NCI-H510A treated with DMSO at 0.1 percent for 48 hours (cell line): Measurements from ENCODE around the gene DMD.

ENCODE experiments used
- DNase-seq: peaks from one replicate; lab custom pipeline; 2025; lab: John Stamatoyannopoulos, UW

DMD gene

DNA sequence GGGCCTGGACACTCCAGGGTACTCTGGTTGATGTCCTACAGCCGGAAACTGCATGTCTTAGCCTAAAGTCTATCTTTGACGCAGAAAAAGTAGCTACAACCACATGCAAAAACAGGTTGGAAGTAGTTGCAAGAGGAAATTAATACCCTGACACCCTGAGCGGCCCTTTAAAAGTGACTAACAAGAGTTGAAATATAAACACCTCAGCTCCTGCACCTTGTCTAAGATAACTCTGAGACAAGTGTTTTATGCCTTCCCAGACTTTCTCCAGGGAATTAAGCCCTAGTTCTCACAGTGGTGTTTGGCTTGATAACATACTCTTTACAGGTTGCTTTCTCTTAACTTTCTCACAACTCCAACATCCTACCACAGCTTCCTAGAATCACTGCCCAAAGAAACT lies 943.1 kb downstream of the DMD start:
- no peak for DNase-seq

GRCh38 chrX:32267796-32268195 lies 943.6 kb downstream of the DMD start:
- DNase-seq, result no peak

GRCh38 chrX:32246675-32247074 lies 964.7 kb downstream of the DMD start:
- peak; percentile 1 for DNase-seq

GRCh38 chrX:32195611-32196010 lies 1015.7 kb downstream of the DMD start:
- DNase-seq, result no peak

GRCh38 chrX:32191316-32191715 lies 1020.0 kb downstream of the DMD start:
- DNase-seq, result no peak

GRCh38 chrX:32185160-32185559 lies 1026.2 kb downstream of the DMD start:
- DNase-seq, result no peak

DNA sequence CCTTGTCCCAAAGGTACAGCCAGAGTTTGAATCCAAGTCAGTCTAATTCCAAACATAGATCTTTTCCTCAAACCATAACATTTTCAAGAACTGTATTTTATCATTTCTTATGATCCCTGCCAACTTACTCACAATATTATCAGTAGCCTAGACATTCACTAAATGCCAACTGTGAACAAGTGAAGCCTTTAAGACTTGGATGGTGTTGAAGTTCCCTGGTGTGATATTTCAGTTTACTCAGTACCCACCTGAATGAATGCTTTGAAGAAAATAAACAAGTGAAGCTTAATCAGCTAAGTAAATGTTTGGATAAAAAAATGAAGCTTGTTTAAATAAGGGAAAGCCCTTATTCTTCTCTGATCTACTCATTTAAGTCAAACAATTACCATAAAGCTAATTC lies 1028.3 kb downstream of the DMD start:
- peak; percentile 7 for DNase-seq

DNA sequence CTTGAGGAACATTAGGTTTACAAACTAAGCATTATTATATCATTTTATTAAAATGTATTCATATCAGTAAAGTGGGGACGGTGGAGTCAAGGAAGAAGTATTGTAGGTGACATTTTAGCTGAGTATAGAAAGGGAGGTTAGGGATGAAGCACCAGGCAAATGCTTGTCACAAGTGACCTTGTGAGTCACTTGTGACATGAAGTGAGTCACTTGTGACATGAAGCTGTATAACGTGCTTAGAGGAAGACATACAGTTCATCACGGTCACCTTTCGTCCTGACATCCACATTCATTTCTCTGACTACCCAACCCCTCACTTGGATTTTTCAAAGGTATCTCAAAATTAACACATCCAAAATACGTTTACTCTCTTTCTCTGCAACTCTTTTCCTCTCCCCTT lies 1034.8 kb downstream of the DMD start:
- DNase-seq, result no peak

- DNase-seq, result no peak
Measured at GRCh38 chrX:32170481-32170880, 1040.9 kb downstream of the DMD start.

- DNase-seq, result no peak
Measured at GRCh38 chrX:32155044-32155638, 1056.2 kb downstream of the DMD start.

GRCh38 chrX:32153585-32153984 lies 1057.8 kb downstream of the DMD start:
- DNase-seq, result no peak

- no peak for DNase-seq
Measured at GRCh38 chrX:32150141-32150540, 1061.2 kb downstream of the DMD start.

GRCh38 chrX:32141841-32142240 lies 1069.5 kb downstream of the DMD start:
- DNase-seq, result no peak

DNA sequence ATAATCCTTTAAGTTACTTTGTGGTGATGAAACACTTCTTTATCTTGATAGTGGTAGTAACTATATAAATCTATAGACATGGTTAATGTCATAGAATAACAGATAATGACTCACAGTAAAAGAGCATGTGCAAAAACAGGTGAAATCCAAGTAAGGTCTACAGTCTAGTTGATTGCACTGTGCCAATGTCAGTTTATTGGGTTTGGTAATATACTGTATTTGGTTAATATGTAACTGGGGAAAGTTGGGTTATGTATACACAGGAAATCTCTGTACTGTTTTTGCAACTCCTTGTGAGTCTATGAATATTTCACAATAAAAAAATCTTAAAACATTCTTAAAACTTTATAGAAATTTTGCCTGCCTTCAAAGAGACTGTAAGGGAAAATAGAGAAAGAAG lies 1071.9 kb downstream of the DMD start:
- no peak for DNase-seq

GRCh38 chrX:32137525-32137924 lies 1073.8 kb downstream of the DMD start:
- no peak for DNase-seq

- no peak for DNase-seq
Measured at GRCh38 chrX:32126997-32127396, 1084.4 kb downstream of the DMD start.

GRCh38 chrX:32118832-32119231 lies 1092.5 kb downstream of the DMD start:
- DNase-seq, result no peak

DNA sequence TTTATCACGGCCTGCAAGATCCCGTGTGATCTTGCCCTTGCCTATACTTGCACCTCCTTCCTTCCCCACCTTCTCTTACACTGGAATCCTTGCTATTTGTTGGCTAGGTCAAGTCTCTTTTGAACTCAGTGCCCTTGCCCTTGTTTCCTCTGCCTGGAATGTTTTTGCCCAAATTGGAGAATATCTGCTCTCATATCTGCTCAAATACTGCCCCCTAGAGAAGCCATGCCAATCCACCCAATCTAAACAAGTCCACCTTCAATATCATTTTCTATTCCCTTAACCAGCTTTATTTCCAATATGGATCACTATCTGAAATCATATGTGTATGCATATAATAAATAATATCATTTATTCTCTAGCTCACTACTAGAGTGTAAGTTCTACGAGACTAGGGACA lies 1095.3 kb downstream of the DMD start:
- DNase-seq, result no peak

GRCh38 chrX:32087663-32088062 lies 1123.7 kb downstream of the DMD start:
- DNase-seq, result no peak

GRCh38 chrX:32084757-32085156 lies 1126.6 kb downstream of the DMD start:
- no peak for DNase-seq

DNA sequence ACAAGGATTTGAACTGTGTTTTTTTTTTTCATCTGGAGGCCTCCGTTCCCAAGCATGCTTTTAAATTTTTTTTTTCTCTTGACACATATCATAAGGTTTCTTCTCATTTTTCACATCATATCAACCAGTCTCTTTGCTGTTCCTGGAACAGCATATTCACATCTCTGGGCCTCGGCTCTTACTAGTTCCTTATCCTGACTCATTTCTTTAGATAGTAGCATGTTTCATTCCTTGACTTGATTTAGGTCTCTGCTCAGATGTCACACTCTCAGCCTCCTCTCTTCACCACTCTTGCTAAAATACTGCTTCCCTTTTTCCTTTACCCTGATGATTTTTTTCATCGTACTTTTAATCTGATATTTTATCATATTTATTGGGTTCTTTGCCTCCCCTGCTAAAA lies 1163.1 kb downstream of the DMD start:
- DNase-seq, result no peak

- no peak for DNase-seq
Measured at GRCh38 chrX:32045149-32045548, 1166.2 kb downstream of the DMD start.

DNA sequence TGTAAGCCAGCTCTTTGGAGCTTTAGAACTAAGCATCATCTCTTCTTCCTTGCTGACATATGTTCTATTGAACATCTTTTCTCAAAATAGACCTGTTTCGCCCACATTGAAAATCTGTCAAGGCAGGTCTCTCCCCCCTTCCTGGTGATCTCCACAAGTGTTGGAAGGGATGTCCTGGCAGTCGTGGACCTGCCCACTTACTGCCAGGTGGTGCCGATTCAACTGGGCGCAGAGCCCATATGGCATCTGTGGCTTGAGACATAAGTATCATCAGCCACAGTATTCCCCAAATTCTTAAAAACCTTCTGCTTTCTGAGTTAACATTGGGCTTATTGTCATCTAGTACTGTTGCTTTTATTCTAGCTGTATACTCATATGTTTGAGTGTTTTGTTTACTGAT lies 1170.2 kb downstream of the DMD start:
- DNase-seq, result no peak

- no peak for DNase-seq
Measured at GRCh38 chrX:32026772-32027171, 1184.6 kb downstream of the DMD start.

- no peak for DNase-seq
Measured at GRCh38 chrX:32024072-32024471, 1187.3 kb downstream of the DMD start.
